Measurements from ENCODE around the gene GYG2.
"Not testable (repeated sequence)": the region's sequence is repeated elsewhere in the genome, so short reads cannot be mapped to it uniquely, and the experiment has no call there.

DNA sequence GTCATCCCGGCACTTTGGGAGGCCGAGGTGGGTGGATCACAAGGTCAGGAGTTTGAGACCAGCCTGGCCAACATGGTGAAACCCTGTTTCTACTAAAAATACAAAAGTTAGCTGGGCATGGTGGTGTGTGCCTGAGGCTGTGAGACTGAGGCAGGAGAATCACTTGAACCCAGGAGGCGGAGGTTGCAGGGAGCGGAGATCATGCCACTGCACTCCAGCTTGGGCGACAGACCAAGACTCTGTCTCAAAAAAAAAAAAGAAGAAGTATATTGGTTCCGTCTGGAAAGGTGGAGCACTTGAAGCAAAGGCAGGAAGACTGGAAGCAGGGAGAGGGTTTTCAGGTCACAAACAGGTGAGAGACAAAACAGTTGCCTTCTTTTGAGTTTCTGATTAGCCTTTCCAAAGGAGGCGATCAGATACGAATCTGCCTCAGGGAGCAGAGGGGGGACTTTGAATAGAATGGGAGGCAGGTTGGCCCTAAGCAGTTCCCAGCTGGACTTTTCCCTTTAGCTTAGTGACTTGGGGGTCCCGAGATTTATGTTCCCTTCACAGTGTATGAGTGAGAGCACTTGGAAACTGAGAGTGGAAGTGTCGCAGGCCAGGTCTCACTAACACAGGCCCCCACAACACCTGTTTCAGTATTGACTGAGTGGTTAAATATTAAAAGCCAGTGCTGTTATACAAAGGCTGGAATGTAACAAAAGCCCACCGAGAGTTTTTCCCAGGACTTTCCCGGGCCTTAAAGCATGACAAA lies 48.1 kb upstream of the GYG2 start:
- TF ChIP-seq, protein P1, sequence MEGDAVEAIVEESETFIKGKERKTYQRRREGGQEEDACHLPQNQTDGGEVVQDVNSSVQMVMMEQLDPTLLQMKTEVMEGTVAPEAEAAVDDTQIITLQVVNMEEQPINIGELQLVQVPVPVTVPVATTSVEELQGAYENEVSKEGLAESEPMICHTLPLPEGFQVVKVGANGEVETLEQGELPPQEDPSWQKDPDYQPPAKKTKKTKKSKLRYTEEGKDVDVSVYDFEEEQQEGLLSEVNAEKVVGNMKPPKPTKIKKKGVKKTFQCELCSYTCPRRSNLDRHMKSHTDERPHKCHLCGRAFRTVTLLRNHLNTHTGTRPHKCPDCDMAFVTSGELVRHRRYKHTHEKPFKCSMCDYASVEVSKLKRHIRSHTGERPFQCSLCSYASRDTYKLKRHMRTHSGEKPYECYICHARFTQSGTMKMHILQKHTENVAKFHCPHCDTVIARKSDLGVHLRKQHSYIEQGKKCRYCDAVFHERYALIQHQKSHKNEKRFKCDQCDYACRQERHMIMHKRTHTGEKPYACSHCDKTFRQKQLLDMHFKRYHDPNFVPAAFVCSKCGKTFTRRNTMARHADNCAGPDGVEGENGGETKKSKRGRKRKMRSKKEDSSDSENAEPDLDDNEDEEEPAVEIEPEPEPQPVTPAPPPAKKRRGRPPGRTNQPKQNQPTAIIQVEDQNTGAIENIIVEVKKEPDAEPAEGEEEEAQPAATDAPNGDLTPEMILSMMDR (conservative IDR thresholded peaks at IDR 0.05; ENCODE audit: low read depth in 2 of 2) = not testable (repeated sequence)
- TF ChIP-seq EZH2 (IDR thresholded peaks at IDR 0.05; ENCODE audit: low read depth, unreplicated experiment); JUNB (IDR thresholded peaks at IDR 0.05; ENCODE audit: unreplicated experiment); POLR2AphosphoS5 (IDR thresholded peaks at IDR 0.05; ENCODE audit: low read depth): not testable (repeated sequence)
